ENCODE measurements around the gene GTF2I.

GRCh38 chr7:74617180-74617744, 40.3 kb upstream of the GTF2I start:
- TF ChIP-seq CTCF (IDR thresholded peaks at IDR 0.05; ENCODE audit: borderline replicate concordance, extremely low read depth, low read length, poor library complexity, severe bottlenecking) (no peak), EZH2 (IDR thresholded peaks at IDR 0.05; ENCODE audit: borderline replicate concordance, low read depth, low read length, severe bottlenecking) (no peak)
